GM19463 (cell line): ENCODE measurements around the gene STK38L.

Source experiments
- ATAC-seq: cut with Tn5 transposase; IDR thresholded peaks from one replicate; pipeline ENCODE4 v1.9.1; 2021; ENCODE audit warnings: mild to moderate bottlenecking, moderate library complexity; ENCODE audit not compliant: unreplicated experiment

Gene STK38L

GRCh38 chr12:27305673-27306456, 61.8 kb downstream of the STK38L start:
- ATAC-seq = no peak

GRCh38 chr12:27309293-27309994, 65.4 kb downstream of the STK38L start:
- ATAC-seq = peak; percentile 66

GRCh38 chr12:27309995-27310315, 65.9 kb downstream of the STK38L start:
- ATAC-seq = no peak

- ATAC-seq = no peak
These were observed 72.9 kb downstream of the STK38L start for GRCh38 chr12:27316947-27317346.

- no peak for ATAC-seq
These were observed 75.3 kb downstream of the STK38L start for GRCh38 chr12:27319409-27319808.

- no peak for ATAC-seq
These were observed 75.8 kb downstream of the STK38L start for GRCh38 chr12:27319848-27320247.

GRCh38 chr12:27324530-27324929, 80.4 kb downstream of the STK38L start:
- ATAC-seq = no peak

- no peak for ATAC-seq
These were observed 86.8 kb downstream of the STK38L start for GRCh38 chr12:27330846-27331245.

GRCh38 chr12:27331291-27331926, 87.3 kb downstream of the STK38L start:
- ATAC-seq = peak; percentile 40

- no peak for ATAC-seq
These were observed 87.8 kb downstream of the STK38L start for GRCh38 chr12:27331927-27332324.

GRCh38 chr12:27332407-27332713, 88.3 kb downstream of the STK38L start:
- ATAC-seq = no peak

- ATAC-seq = peak; percentile 47
These were observed 88.8 kb downstream of the STK38L start, which contains the start of gene BMAL2 for GRCh38 chr12:27332714-27333402. TSS of gene BMAL2 (plus strand) at chr12:27332836. CDS start at chr12:27333073, 237 bp downstream.

GRCh38 chr12:27333403-27334009, 89.4 kb downstream of the STK38L start:
- peak; percentile 18 for ATAC-seq

GRCh38 chr12:27334042-27334720, 90.1 kb downstream of the STK38L start:
- peak; percentile 8 for ATAC-seq

- ATAC-seq = no peak
These were observed 90.6 kb downstream of the STK38L start for GRCh38 chr12:27334721-27335082.

GRCh38 chr12:27335364-27336281, 91.5 kb downstream of the STK38L start:
- no peak for ATAC-seq

- ATAC-seq = no peak
These were observed 92.2 kb downstream of the STK38L start for GRCh38 chr12:27336282-27336653.

- no peak for ATAC-seq
These were observed 93.3 kb downstream of the STK38L start for GRCh38 chr12:27337376-27337775.

- ATAC-seq = no peak
These were observed 94.4 kb downstream of the STK38L start for GRCh38 chr12:27338473-27338872.

GRCh38 chr12:27340971-27341370, 96.9 kb downstream of the STK38L start:
- no peak for ATAC-seq
